Neutrophil (primary cell): ENCODE measurements around the gene AFF1.
"Not testable (repeated sequence)": the region's sequence is repeated elsewhere in the genome, so short reads cannot be mapped to it uniquely, and the experiment has no call there.

Experiments
- H3K27ac ChIP-seq: fragments of 200-600 bp; sonication (generic); 2 replicates; pipeline ENCODE4 v1.5.1; 2016; ENCODE audit warnings: mild to moderate bottlenecking, moderate library complexity
- H3K27me3 ChIP-seq: fragments of 200-600 bp; sonication (generic); 2 replicates; pipeline ENCODE4 v1.6.0; 2016; ENCODE audit warnings: mild to moderate bottlenecking
- H3K36me3 ChIP-seq: fragments of 200-600 bp; sonication (generic); 2 replicates; pipeline ENCODE4 v1.5.1; 2017
- H3K4me1 ChIP-seq, 2 experiments: fragments of 200-600 bp in 1 of 2; sonication (generic) in 1 of 2; 1 replicate in 1 of 2; 2 replicates in 1 of 2; pipeline versions ENCODE4 v1.5.1 to v1.6.1; 2013 to 2016; ENCODE audit warnings: low read depth in 1 of 2, low read length in 1 of 2, mild to moderate bottlenecking in 1 of 2, moderate library complexity in 1 of 2; ENCODE audit not compliant: control insufficient read depth in 1 of 2, insufficient read depth in 1 of 2
- H3K4me3 ChIP-seq, 2 experiments: fragments of 200-600 bp in 1 of 2; sonication (generic) in 1 of 2; 1 replicate in 1 of 2; 2 replicates in 1 of 2; pipeline ENCODE4 v1.5.1; 2013 to 2016; ENCODE audit warnings: low read depth in 1 of 2, low read length in 1 of 2, mild to moderate bottlenecking in 1 of 2, moderate library complexity in 1 of 2
- H3K9me3 ChIP-seq: fragments of 200-600 bp; sonication (generic); 2 replicates; pipeline ENCODE4 v1.5.1; 2016
- TF ChIP-seq, protein P1 (sequence below): fragments of 200-600 bp; sonication (generic); IDR thresholded peaks from 2 replicates; pipeline ENCODE4 v1.5.1; 2016; ENCODE audit warnings: antibody characterized with exemption

Gene AFF1

DNA sequence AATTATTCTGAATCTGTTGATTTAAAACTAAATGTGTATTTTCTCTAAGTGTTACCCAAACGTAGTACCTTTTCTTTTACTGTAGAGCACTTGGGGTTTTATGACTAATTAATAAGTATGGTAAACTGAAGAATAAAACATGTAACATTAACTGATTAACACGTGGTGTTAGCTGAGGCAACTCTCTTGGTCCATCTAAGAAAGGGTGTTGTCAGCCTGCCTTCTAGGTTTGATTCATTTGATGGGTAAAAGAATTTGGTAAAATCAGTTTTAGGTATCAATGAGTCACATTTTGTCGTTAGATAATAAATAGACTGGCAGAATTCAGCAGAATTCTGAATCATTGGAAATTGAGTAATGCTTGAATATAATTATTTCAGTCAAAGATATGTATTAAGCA, 99.7 kb downstream of the AFF1 start:
- Histone ChIP-seq H3K9me3 (no peaks in the 10 kb centered on the region), H3K27ac (no peak overlapping the region), H3K4me3 (no peak overlapping the region), H3K27me3 (no peaks in the 10 kb centered on the region), H3K36me3 (no peaks in the 10 kb centered on the region), H3K4me1 (peaks cover 30 to 47% of the 10 kb centered on the region in 2 experiments)
- TF ChIP-seq, protein P1, sequence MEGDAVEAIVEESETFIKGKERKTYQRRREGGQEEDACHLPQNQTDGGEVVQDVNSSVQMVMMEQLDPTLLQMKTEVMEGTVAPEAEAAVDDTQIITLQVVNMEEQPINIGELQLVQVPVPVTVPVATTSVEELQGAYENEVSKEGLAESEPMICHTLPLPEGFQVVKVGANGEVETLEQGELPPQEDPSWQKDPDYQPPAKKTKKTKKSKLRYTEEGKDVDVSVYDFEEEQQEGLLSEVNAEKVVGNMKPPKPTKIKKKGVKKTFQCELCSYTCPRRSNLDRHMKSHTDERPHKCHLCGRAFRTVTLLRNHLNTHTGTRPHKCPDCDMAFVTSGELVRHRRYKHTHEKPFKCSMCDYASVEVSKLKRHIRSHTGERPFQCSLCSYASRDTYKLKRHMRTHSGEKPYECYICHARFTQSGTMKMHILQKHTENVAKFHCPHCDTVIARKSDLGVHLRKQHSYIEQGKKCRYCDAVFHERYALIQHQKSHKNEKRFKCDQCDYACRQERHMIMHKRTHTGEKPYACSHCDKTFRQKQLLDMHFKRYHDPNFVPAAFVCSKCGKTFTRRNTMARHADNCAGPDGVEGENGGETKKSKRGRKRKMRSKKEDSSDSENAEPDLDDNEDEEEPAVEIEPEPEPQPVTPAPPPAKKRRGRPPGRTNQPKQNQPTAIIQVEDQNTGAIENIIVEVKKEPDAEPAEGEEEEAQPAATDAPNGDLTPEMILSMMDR, result no peak

DNA sequence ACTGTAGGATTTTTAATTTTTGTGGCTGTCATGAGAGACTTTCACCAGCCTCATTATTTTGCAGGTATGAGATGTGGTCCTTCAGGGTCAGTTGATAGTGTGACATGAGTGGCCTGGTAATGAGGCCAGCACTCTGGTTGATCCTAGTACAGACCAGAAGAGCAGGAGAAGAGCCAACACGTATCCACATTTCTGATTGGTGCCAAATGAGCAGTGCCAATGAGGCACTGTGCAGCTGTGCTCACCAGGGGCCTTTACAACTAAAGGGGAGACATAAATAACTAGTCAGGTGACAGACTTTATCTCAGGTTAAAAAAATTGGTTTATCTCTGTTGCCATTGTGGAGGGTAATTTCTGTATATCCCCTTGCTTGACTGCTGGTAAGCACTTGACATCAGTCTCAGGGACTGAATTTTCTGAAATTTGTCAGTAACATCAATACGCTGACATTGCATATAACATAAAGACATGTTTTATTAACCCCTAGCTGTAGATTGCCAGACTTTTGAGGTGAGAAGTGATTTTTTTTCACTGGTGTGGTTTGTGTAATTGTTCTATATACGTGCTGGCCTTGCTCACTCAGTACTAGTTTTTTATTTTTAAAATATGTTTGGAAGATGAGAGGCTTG, 101.2 kb downstream of the AFF1 start:
- peaks cover 25 to 40% of the 10 kb centered on the region in 2 experiments for H3K4me1 ChIP-seq
- TF ChIP-seq, protein P1, result no peak
- no peaks in the 10 kb centered on the region for H3K9me3 ChIP-seq
- H3K27ac ChIP-seq, result peak overlapping the region; percentile 6
- no peak overlapping the region for H3K4me3 ChIP-seq
- no peaks in the 10 kb centered on the region for H3K36me3 ChIP-seq
- H3K27me3 ChIP-seq, result no peaks in the 10 kb centered on the region

DNA sequence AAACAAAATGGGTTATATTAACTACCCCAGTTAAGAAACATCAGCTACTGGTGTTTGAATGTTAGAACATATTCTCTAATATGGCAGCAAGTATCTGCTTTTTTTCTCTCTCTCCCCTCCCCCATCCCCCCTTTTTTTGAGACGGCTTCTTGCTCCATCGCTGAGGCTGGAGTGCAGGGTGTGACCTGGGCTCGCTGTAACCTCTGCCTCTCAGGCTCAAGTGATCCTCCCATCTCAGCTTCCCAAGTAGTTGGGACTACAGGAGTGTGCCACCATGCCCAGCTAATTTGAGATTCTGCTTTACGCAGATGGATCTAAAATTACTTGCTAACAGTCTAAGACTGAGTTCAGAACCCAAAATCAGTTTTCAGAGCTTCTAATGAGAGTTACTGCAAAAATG, 101.9 kb downstream of the AFF1 start:
- H3K27me3 ChIP-seq, result no peaks in the 10 kb centered on the region
- peak overlapping the region; percentile 38 for H3K27ac ChIP-seq
- TF ChIP-seq, protein P1, result no peak
- H3K4me1 ChIP-seq, result peaks cover 18 to 32% of the 10 kb centered on the region in 2 experiments
- H3K36me3 ChIP-seq, result no peaks in the 10 kb centered on the region
- H3K4me3 ChIP-seq, result no peak overlapping the region
- H3K9me3 ChIP-seq, result no peaks in the 10 kb centered on the region

DNA sequence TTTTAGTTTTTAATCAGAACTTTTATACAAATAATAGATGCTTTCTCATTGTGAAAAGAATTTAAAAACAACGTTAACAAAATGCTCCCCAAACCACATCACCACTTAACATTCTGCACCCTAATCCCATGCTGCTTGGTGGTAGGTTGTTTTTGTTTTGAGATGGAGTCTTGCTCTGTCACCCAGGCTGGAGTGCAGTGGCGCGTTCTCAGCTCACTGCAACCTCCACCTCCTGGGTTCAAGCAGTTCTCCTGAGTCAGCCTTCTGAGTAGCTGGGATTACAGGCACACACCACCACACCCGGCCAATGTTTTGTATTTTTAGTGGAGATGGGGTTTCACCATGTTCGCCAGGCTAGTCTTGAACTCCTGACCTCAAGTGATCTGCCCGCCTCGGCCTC, 102.4 kb downstream of the AFF1 start:
- not testable (repeated sequence) for H3K36me3 ChIP-seq, H3K27me3 ChIP-seq, H3K9me3 ChIP-seq, H3K4me3 ChIP-seq
- H3K27ac ChIP-seq, result peak overlapping the region; percentile 38
- peaks cover 20 to 30% of the 10 kb centered on the region in 2 experiments for H3K4me1 ChIP-seq

DNA sequence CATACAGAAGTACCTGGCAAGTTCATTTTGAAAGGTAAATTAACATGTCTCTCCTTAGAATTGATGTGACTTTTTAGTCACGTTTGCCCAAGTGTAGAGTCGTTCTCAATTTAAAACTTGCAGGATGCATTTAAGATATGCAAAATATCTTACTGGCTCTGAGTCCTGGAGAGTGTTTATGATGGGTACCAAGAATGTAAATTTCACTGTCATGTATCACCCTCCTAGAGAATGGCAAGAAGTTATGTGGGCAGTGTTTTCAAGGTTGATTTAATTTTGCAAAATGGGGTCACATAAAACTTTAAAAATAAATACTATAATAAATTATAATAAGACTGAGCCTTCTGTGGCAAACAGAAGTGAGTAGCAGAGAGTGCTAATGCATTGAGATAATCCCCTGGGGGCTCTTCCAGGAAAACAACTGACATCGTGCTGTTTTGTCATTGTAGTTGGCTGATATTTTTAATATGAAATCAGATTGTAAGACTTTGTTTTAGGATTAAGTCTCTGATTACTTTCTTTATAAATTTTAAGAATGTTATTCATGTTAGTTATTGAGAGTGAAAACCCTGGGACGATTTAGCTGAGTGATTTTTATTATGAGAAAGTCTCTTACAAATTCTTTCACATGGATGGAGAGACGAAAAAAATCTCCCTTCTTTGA, 103.0 kb downstream of the AFF1 start:
- H3K27ac ChIP-seq, result no peak overlapping the region
- peaks cover 27 to 36% of the 10 kb centered on the region in 2 experiments for H3K4me1 ChIP-seq
- no peaks in the 10 kb centered on the region for H3K9me3 ChIP-seq
- TF ChIP-seq, protein P1, result no peak
- no peaks in the 10 kb centered on the region for H3K36me3 ChIP-seq
- H3K27me3 ChIP-seq, result no peaks in the 10 kb centered on the region
- H3K4me3 ChIP-seq, result no peak overlapping the region

DNA sequence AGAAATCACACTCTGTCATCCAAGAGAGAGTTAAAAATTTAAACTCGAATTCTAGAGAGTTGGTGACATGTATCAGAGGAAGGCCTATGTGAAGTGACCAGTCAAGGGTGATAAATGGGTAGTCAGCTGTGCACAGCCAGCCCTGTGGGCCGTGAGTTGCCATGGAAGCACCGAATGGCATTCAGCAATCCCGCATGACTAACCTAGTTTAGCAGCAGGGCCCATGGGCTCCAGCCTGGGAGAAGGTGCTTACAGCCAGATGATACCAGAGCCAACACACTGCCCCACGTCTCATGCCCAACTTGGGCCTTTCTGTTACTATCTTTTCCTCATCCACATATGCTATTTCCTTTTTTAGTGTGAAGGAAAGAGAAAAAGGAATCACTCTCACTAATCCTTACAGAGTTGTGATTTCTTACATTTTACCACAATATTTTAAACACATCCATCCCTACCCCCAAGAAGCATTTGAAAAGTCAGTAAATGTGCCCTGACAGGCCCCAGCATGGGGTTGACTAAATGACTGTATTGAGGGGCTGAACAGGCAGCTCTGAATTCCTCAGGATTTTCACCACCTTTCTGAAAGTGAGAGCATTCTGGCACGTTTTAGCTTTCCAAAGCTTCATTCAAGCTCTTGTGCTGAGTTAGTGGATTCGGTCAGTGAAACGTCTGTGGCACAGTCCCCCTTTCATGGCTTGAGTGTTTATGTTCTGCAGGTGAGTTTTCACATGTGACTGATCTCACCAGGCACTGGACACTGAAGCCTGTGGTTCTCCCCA, 104.2 kb downstream of the AFF1 start:
- Histone ChIP-seq H3K27me3 (no peaks in the 10 kb centered on the region), H3K36me3 (no peaks in the 10 kb centered on the region), H3K9me3 (no peaks in the 10 kb centered on the region), H3K4me1 (peaks cover 39 to 49% of the 10 kb centered on the region in 2 experiments), H3K27ac (peak overlapping the region; percentile 62), H3K4me3 (no peak overlapping the region)
- TF ChIP-seq, protein P1, result no peak
